Adrenal gland (tissue), 12 donors: Measurements from ENCODE around the gene STK32C. TPM values are rescaled to one million over a fixed set of nuclear protein-coding genes. Genes with fewer than 3 reads are reported as not detected.

Experiments used
- DNase-seq, 7 donors: peaks; one replicate each; pipeline ENCODE4 v3.0.0-alpha.2; 2019 to 2020
- H3K27ac ChIP-seq, 5 donors: fragments of 200-600 bp; sonication (generic) in 4 of 5; 1 replicate in 3 of 5; 2 replicates in 2 of 5; pipeline versions ENCODE4 v1.5.1 to v1.8.0; 2016 to 2020; ENCODE audit warnings: mild to moderate bottlenecking in 1 of 5
- H3K27me3 ChIP-seq: fragments of 200-600 bp; 2 replicates; pipeline ENCODE4 v1.8.0; 2021
- H3K36me3 ChIP-seq, 2 donors: fragments of 200-600 bp; replicated peaks in 1 of 2; 1 replicate in 1 of 2; 2 replicates in 1 of 2; pipeline versions ENCODE4 v1.5.1 to v1.8.0; 2018 to 2022
- H3K4me1 ChIP-seq, 2 donors: fragments of 200-600 bp; replicated peaks in 1 of 2; 1 replicate in 1 of 2; 2 replicates in 1 of 2; pipeline versions ENCODE4 v1.5.1 to v1.8.0; 2018 to 2021
- H3K4me3 ChIP-seq, 4 donors: fragments of 200-600 bp; sonication (generic) in 3 of 4; one replicate each; pipeline ENCODE4 v1.5.1; 2016 to 2018
- H3K9me3 ChIP-seq, 3 donors: fragments of 200-600 bp; sonication (generic) in 1 of 3; replicated peaks in 1 of 3; 1 replicate in 2 of 3; 2 replicates in 1 of 3; pipeline versions ENCODE4 v1.5.1 to v1.8.0; 2016 to 2021
- POLR2A ChIP-seq, 2 donors: fragments of 450-650 bp; IDR thresholded peaks; one replicate each; pipeline ENCODE4 v1.6.1; 2017; ENCODE audit warnings: antibody characterized with exemption in 2 of 2, mild to moderate bottlenecking in 2 of 2, moderate library complexity in 1 of 2
- WGBS, 4 donors: extraction: QIAGEN DNeasy Blood & Tissue Kit in 2 of 4; methylation state at CpG; one replicate each; pipeline versions ENCODE4 v1.1.5 to v1.1.7; 2013 to 2017; 5-methylcytosine and 5-hydroxymethylcytosine counted together
- intact Hi-C, 2 donors: fragments of 100-400 bp; cut with DNase I; formaldehyde crosslinking; loops; one replicate each; pipeline versions ENCODE4 v1.14.1 to v1.15.0; 2022 to 2023
- polyA plus RNA-seq, 3 donors: library from polyadenylated mRNA; stranded (reverse); fragments of 200-250 nt in 2 of 3; fragments of 350-450 nt in 1 of 3; fragmentation: Illumina TruSeq in 1 of 3; extraction: RNeasy Lipid Tissue Mini Kit (QIAGEN cat#74804) in 1 of 3; gene quantifications; one replicate each; pipeline ENCODE4 v1.2.3, GENCODE V29; 2013 to 2014
- total RNA-seq, 9 donors: library from RNA; depleted of rRNA in 4 of 9; stranded (reverse); fragments of >200 nt in 4 of 9; fragments of 120-200 nt in 1 of 9; fragmentation: NEBNext Ultra II Directional in 1 of 9; extraction: Animal tissue kit (Norgen Biotek cat#: 25700) in 1 of 9; gene quantifications; one replicate each; pipeline versions ENCODE4 v1.1.0 to v1.2.4, GENCODE V29; 2013 to 2023
- TF ChIP-seq, protein P1 (sequence below), 6 experiments: fragments of 450-650 bp in 4 of 6; fragments of 200-600 bp in 2 of 6; sonication (generic) in 1 of 6; IDR thresholded peaks; 1 replicate in 5 of 6; 2 replicates in 1 of 6; pipeline versions ENCODE4 v1.5.1 to v1.8.0; 2016 to 2021; ENCODE audit warnings: antibody characterized with exemption in 6 of 6, mild to moderate bottlenecking in 2 of 6, moderate library complexity in 1 of 6
- donor health status: healthy with polysubstance abuse.
- donor health status: Bipolar disorder and iron deficiency.
- donor health status: DM: yes; HTN: yes; CAD: no.
- donor health status: DM: no; HTN: no; CAD: no.
- donor health status: DM: no; HTN: no; CAD: no.
- donor health status: DM: yes; HTN: yes; CAD: no.

STK32C gene
- total and polyA plus RNA-seq, 12 donors, result 2.8 to 36.5 (median 15.9) TPM

DNA sequence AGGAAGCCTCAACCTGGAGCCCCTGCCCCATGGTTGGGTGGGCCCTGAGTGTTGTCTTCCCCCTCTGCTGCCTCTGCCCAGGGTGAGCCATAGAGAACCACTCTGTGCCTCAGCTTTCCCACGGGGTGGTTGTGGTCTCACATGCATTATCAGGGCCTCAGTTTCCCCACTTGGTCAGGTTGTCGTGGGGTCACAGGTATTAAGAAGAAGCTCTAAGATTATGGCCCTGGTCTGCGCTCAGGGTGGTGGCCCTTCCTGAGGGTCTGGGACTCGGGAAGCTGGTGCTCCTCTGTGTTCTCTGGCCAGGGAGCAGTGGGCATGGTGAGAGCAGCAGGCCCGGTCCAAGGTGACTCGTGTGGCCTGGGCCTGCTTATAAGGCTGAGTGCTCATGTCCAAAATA lies 42.0 kb upstream of the STK32C start:
- H3K4me3 ChIP-seq, result no peak overlapping the region
- no peaks in the 10 kb centered on the region for H3K4me1 ChIP-seq
- no peak for DNase-seq
- WGBS, 4 donors, result 77 to 93% (median 88%) methylated on average over 5 to 6 of the region's 6 CpGs
- H3K9me3 ChIP-seq, result no peaks in the 10 kb centered on the region
- no peak overlapping the region for H3K27ac ChIP-seq
- no peak for TF ChIP-seq POLR2A (IDR thresholded peaks at IDR 0.05)
- TF ChIP-seq, protein P1, sequence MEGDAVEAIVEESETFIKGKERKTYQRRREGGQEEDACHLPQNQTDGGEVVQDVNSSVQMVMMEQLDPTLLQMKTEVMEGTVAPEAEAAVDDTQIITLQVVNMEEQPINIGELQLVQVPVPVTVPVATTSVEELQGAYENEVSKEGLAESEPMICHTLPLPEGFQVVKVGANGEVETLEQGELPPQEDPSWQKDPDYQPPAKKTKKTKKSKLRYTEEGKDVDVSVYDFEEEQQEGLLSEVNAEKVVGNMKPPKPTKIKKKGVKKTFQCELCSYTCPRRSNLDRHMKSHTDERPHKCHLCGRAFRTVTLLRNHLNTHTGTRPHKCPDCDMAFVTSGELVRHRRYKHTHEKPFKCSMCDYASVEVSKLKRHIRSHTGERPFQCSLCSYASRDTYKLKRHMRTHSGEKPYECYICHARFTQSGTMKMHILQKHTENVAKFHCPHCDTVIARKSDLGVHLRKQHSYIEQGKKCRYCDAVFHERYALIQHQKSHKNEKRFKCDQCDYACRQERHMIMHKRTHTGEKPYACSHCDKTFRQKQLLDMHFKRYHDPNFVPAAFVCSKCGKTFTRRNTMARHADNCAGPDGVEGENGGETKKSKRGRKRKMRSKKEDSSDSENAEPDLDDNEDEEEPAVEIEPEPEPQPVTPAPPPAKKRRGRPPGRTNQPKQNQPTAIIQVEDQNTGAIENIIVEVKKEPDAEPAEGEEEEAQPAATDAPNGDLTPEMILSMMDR (IDR thresholded peaks at IDR 0.05), result no peak
- peaks cover 0 to 12% of the 10 kb centered on the region in 2 donors for H3K36me3 ChIP-seq
- intact Hi-C loops, result loop anchor here (2.0 to 5.0 kb wide), 3 partner anchors 47 to 127 kb away; no protein-coding TSS in a partner anchor
- H3K27me3 ChIP-seq, result no peaks in the 10 kb centered on the region

GRCh38 chr10:132347931-132348267 lies 40.1 kb upstream of the STK32C start:
- 85 to 93% (median 90%) methylated on average over 13 of the region's 13 CpGs for WGBS, 4 donors
- H3K36me3 ChIP-seq, result peaks cover 0 to 17% of the 10 kb centered on the region in 2 donors
- no peak for DNase-seq

GRCh38 chr10:132347211-132347930 lies 39.6 kb upstream of the STK32C start:
- no peaks in the 10 kb centered on the region for H3K4me1 ChIP-seq
- H3K9me3 ChIP-seq, result no peaks in the 10 kb centered on the region
- WGBS, 4 donors, result 88 to 95% (median 93%) methylated on average over 16 to 23 of the region's 23 CpGs
- no peak for DNase-seq
- intact Hi-C loops, result no loop called here
- no peak overlapping the region for H3K4me3 ChIP-seq
- peaks cover 0 to 17% of the 10 kb centered on the region in 2 donors for H3K36me3 ChIP-seq
- no peak overlapping the region for H3K27ac ChIP-seq
- H3K27me3 ChIP-seq, result no peaks in the 10 kb centered on the region
- TF ChIP-seq, protein P1 (IDR thresholded peaks at IDR 0.05), result no peak
- no peak for TF ChIP-seq POLR2A (IDR thresholded peaks at IDR 0.05)

More at GRCh38 chr10:132347931-132348267, 40.1 kb upstream of the STK32C start:
- Histone ChIP-seq H3K9me3 (no peaks in the 10 kb centered on the region), H3K4me1 (no peaks in the 10 kb centered on the region), H3K27ac (no peak overlapping the region), H3K4me3 (no peak overlapping the region), H3K27me3 (no peaks in the 10 kb centered on the region)
- intact Hi-C loops, result no loop called here
- TF ChIP-seq POLR2A (IDR thresholded peaks at IDR 0.05), result no peak
- TF ChIP-seq, protein P1 (IDR thresholded peaks at IDR 0.05), result no peak

DNA sequence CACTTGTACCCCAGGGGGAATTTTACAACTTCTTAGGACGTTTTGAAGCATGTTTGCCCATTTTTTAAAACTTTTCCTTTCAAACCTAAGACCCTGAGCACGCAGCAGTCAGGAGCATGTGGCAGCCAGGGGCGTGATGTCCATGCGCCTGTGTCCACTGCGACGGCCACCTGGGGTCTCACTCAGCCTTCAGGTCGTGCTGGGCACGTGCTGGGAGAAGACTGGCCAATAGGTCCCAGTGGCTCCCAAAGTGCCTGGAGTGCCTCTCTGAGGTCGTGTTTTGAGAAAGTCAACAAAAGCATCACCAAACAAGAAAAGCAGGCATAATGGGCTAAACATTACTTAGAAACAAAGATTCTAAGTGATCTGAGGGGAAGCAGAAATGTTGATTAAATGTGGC lies 39.1 kb upstream of the STK32C start:
- Histone ChIP-seq H3K9me3 (no peaks in the 10 kb centered on the region), H3K4me3 (no peak overlapping the region), H3K27ac (no peak overlapping the region), H3K27me3 (no peaks in the 10 kb centered on the region), H3K36me3 (peaks cover 0 to 17% of the 10 kb centered on the region in 2 donors), H3K4me1 (no peaks in the 10 kb centered on the region)
- TF ChIP-seq, protein P1 (IDR thresholded peaks at IDR 0.05), result no peak
- no peak for TF ChIP-seq POLR2A (IDR thresholded peaks at IDR 0.05)
- intact Hi-C loops, result no loop called here
- no peak for DNase-seq
- 92 to 95% (median 94%) methylated on average over 9 of the region's 9 CpGs for WGBS, 4 donors
